Rectal smooth muscle tissue (tissue), 1 donor: ENCODE measurements around the gene SASH3.

Experiments
- H3K27ac ChIP-seq: one replicate; pipeline ENCODE4 v1.7.0; 2013; ENCODE audit warnings: low read depth, low read length, inconsistent platforms
- H3K27me3 ChIP-seq: one replicate; pipeline ENCODE4 v1.7.0; 2013; ENCODE audit warnings: low read length; ENCODE audit not compliant: control insufficient read depth, insufficient read depth
- H3K36me3 ChIP-seq: one replicate; pipeline ENCODE4 v1.7.0; 2013; ENCODE audit warnings: low read length; ENCODE audit not compliant: control insufficient read depth, insufficient read depth
- H3K4me1 ChIP-seq: one replicate; pipeline ENCODE4 v1.7.0; 2013; ENCODE audit warnings: low read length; ENCODE audit not compliant: control insufficient read depth, insufficient read depth
- H3K4me3 ChIP-seq: one replicate; pipeline ENCODE4 v1.7.0; 2013; ENCODE audit warnings: low read length
- H3K9ac ChIP-seq: one replicate; pipeline ENCODE4 v1.7.0; 2013; ENCODE audit warnings: low read length

The SASH3 gene

GRCh38 chrX:129791961-129792570 is 12.3 kb downstream of the SASH3 start:
- no peaks in the 10 kb centered on the region for H3K27me3 ChIP-seq
- H3K4me3 ChIP-seq, result no peak overlapping the region
- H3K9ac ChIP-seq, result no peak overlapping the region
- no peaks in the 10 kb centered on the region for H3K4me1 ChIP-seq
- no peaks in the 10 kb centered on the region for H3K36me3 ChIP-seq
- H3K27ac ChIP-seq, result no peak overlapping the region

GRCh38 chrX:129792586-129793291 is 13.0 kb downstream of the SASH3 start:
- Histone ChIP-seq H3K36me3 (no peaks in the 10 kb centered on the region), H3K9ac (no peak overlapping the region), H3K4me1 (no peaks in the 10 kb centered on the region), H3K27me3 (no peaks in the 10 kb centered on the region), H3K27ac (no peak overlapping the region), H3K4me3 (no peak overlapping the region)

DNA sequence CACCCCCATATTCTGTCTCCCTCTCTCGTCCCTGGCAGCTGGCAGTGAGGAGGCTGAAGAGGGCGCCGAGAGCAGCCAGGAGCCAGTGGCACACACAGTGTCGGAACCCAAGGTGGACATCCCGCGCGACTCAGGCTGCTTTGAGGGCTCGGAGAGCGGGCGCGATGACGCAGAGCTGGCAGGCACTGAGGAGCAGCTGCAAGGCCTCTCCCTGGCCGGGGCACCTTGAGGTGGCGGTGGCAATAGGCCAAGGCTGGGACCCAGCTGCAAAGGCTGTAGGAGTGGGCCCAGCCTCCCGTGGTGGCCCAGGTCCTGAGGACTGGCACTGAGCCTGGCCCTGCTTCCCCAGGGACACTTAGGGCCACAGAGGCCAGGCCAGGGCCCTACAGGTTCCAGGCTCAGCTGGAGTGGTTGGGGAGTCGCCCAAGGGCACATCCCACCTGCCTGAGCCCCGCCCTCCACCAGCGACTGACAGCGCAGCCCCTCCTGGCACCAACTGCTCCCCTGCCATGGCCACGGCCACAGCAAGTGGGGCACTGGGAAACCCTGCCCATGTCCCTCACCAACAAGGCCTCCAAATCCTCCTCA is 13.9 kb downstream of the SASH3 start:
- no peak overlapping the region for H3K9ac ChIP-seq
- no peaks in the 10 kb centered on the region for H3K4me1 ChIP-seq
- H3K27ac ChIP-seq, result no peak overlapping the region
- H3K36me3 ChIP-seq, result no peaks in the 10 kb centered on the region
- no peak overlapping the region for H3K4me3 ChIP-seq
- H3K27me3 ChIP-seq, result no peaks in the 10 kb centered on the region

DNA sequence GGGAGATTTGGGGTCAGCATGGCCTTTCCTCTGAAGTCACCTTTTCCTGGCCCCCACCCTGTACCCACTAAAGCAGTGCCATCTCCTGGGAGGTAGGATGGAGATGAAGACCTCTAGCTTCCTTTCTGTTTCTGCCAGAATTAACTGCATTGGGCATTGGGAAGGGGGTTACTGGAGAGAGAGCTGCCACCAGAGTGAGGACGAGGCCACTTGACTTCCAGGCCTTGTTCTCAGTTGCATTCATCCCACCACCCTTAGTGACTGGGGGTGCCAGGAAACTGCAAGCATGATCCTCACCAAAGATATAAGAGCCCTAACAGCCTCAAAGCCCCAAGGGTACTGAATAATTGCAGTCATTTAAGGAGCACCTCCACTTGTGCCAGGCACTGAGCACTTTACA is 15.8 kb downstream of the SASH3 start:
- H3K9ac ChIP-seq, result no peak overlapping the region
- H3K36me3 ChIP-seq, result no peaks in the 10 kb centered on the region
- no peaks in the 10 kb centered on the region for H3K4me1 ChIP-seq
- no peaks in the 10 kb centered on the region for H3K27me3 ChIP-seq
- H3K4me3 ChIP-seq, result no peak overlapping the region
- no peak overlapping the region for H3K27ac ChIP-seq

DNA sequence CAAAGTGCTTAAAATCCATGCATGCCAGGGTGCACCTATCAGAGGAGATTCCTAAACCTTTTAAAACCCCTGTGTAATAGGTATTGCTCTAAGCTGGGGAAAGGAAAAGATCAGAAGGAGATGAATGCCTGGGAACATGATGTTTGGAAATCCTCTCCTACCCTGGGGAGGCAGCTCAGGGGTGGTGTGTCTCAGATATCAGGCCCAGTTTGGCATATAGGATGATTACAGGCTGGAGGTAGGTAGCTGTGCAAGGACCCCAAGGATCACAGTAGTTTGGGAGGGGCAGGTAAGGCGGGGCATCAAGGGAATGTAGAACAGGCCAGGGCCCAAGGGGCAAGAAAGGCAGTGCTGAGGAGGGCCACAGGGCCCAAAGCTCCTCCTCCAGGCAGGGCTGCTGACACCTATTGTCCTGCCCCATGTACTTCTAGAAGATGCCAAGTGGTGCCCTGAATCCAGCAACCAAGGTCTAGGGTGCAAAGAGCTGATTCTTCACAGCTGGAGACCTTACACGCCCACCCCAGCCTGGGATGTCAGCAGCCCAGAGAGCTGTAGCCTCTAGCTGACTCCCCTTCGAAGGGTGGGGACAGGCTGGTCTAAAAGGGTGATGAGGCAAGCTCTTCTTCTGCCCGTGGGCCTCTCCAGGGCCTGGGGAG is 17.6 kb downstream of the SASH3 start:
- no peak overlapping the region for H3K27ac ChIP-seq
- no peaks in the 10 kb centered on the region for H3K27me3 ChIP-seq
- no peaks in the 10 kb centered on the region for H3K4me1 ChIP-seq
- H3K36me3 ChIP-seq, result no peaks in the 10 kb centered on the region
- no peak overlapping the region for H3K9ac ChIP-seq
- no peak overlapping the region for H3K4me3 ChIP-seq

DNA sequence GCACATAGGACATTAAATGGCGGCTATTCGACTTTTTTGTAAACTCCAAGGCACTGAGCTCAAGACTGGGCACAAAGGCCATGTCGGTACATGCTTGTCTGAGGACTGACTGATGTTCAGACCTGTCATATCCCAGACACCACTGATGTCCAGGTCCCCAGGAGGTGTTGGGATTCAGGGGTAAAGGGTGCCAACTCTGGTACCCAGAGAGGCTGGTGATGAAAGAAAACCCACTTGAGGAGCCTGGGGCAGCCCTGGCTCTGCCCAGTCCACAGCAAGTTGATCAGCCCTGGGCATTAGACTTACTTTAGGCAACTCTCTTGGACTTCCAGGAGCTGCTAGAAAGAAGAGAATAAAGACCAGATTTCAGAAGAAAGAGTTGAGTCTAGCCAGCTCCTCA is 18.7 kb downstream of the SASH3 start:
- H3K36me3 ChIP-seq, result no peaks in the 10 kb centered on the region
- H3K27ac ChIP-seq, result no peak overlapping the region
- no peak overlapping the region for H3K4me3 ChIP-seq
- H3K9ac ChIP-seq, result no peak overlapping the region
- H3K27me3 ChIP-seq, result no peaks in the 10 kb centered on the region
- no peaks in the 10 kb centered on the region for H3K4me1 ChIP-seq

DNA sequence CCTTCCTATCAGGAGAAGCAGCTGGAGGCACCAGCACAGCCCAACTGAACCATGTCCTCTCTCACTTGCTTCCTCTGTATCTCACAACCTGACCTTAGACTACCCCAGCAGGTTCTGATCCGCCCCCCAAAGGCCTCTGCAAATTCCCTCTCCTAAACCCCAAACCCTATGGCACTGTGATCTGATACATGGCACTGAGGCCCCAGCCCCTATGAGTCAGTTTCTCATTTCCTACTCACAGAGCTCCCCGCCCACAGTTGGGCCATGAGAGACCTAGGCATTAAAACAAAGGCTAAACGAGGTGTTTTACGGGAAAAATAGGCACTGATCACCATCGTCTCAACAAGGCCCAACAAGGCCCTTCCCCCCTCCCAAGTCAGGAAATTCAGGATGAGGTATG is 19.1 kb downstream of the SASH3 start:
- H3K27ac ChIP-seq, result no peak overlapping the region
- no peak overlapping the region for H3K9ac ChIP-seq
- no peaks in the 10 kb centered on the region for H3K27me3 ChIP-seq
- no peaks in the 10 kb centered on the region for H3K36me3 ChIP-seq
- H3K4me1 ChIP-seq, result no peaks in the 10 kb centered on the region
- no peak overlapping the region for H3K4me3 ChIP-seq

- H3K4me1 ChIP-seq, result no peaks in the 10 kb centered on the region
- H3K36me3 ChIP-seq, result peaks cover 4% of the 10 kb centered on the region
- no peaks in the 10 kb centered on the region for H3K27me3 ChIP-seq
- no peak overlapping the region for H3K9ac ChIP-seq
- H3K27ac ChIP-seq, result no peak overlapping the region
- H3K4me3 ChIP-seq, result no peak overlapping the region
Observed at GRCh38 chrX:129800186-129800585, 20.4 kb downstream of the SASH3 start.

DNA sequence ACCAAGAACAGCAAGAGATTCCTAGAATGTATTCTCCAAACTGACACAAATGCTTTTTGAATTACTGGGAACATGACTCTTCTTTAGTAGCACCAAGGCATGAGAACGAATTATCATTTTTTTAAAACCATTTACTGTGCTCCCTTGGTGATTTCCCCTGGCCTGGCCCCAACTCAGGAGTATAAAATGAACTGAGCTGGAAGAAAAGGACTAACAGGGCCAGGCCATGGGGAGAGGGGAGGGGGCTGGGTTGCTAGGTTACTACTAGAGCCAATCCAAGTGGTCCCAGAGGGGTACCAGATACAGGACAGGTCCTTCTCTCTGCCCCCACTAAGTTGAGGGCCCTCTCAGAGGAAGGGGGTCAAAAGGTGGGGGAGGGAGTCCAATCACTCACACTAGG is 23.1 kb downstream of the SASH3 start:
- H3K27me3 ChIP-seq, result no peaks in the 10 kb centered on the region
- no peak overlapping the region for H3K4me3 ChIP-seq
- H3K4me1 ChIP-seq, result no peaks in the 10 kb centered on the region
- no peak overlapping the region for H3K9ac ChIP-seq
- H3K36me3 ChIP-seq, result peaks cover 7% of the 10 kb centered on the region
- H3K27ac ChIP-seq, result no peak overlapping the region

DNA sequence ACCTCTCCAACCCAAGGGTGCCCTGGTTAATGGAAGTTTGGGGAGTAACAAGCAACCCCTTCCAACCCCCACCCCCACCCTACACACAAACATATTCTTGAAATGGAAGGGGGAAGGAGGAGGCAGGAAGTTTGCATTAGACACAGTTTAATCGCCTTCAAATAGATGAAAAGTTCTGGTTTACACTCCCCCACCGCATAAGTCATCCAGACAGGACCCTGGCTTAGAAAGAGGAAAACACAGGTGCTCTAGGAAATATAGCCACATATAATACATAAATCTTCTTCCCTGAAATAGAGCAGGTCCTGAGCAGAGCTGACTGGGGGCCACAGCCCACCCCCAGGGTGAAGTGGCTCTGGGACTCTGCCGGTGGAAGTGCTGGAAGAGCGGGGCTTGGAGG is 25.1 kb downstream of the SASH3 start:
- H3K36me3 ChIP-seq, result peaks cover 7% of the 10 kb centered on the region
- no peak overlapping the region for H3K27ac ChIP-seq
- no peaks in the 10 kb centered on the region for H3K4me1 ChIP-seq
- no peaks in the 10 kb centered on the region for H3K27me3 ChIP-seq
- H3K4me3 ChIP-seq, result no peak overlapping the region
- no peak overlapping the region for H3K9ac ChIP-seq

DNA sequence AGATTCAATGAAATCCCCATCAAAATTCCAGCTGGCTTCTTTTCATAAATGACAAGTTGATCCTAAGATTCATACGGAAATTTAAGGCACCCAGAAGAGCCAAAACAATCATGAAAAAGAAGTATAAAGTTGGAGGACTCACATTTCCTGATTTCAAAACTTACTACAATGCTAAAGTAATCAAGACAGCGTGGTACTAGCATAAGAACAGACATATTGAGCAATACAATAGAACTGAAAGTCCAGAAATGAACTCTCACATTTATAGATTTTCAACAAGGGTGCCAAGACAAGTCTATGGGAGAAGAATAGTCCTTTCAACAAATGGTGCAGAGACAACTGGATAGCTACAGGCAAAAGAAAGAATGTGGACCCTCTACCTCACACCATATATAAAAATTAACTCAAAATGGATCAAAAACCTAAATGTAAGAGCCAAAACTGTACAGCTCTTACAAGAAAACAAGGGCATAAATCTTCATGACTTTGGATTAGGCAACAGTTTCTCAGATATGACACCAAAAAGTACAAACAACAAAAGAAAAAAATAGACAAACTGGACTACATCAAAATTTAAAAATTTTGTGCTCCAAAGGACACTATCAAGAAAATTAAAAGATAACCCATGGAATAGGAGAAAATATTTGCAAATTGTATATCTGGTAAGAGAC is 28.5 kb downstream of the SASH3 start:
- H3K4me3 ChIP-seq, result no peak overlapping the region
- no peak overlapping the region for H3K27ac ChIP-seq
- no peaks in the 10 kb centered on the region for H3K27me3 ChIP-seq
- no peaks in the 10 kb centered on the region for H3K4me1 ChIP-seq
- H3K36me3 ChIP-seq, result peaks cover 7% of the 10 kb centered on the region
- no peak overlapping the region for H3K9ac ChIP-seq
